GM18508 (cell line): ENCODE measurements around the gene USP9X.
"Not testable (repeated sequence)": the region's sequence is repeated elsewhere in the genome, so short reads cannot be mapped to it uniquely, and the experiment has no call there.

ENCODE experiments used
- ATAC-seq: cut with Tn5 transposase; IDR thresholded peaks from one replicate; pipeline ENCODE4 v1.9.1; 2021; ENCODE audit warnings: moderate number of reproducible peaks; ENCODE audit not compliant: insufficient read depth, unreplicated experiment

USP9X gene

GRCh38 chrX:41118156-41118555 is 32.9 kb downstream of the USP9X start:
- ATAC-seq: no peak

- ATAC-seq: no peak
These were observed 34.6 kb downstream of the USP9X start for GRCh38 chrX:41119803-41120202.

- ATAC-seq: no peak
These were observed 36.5 kb downstream of the USP9X start for GRCh38 chrX:41121766-41122165.

- no peak for ATAC-seq
These were observed 37.5 kb downstream of the USP9X start for GRCh38 chrX:41122664-41123257.

- ATAC-seq: peak; percentile 53
These were observed 42.4 kb downstream of the USP9X start for GRCh38 chrX:41127477-41128192.

- no peak for ATAC-seq
These were observed 43.7 kb downstream of the USP9X start for GRCh38 chrX:41128955-41129354.

GRCh38 chrX:41131766-41132165 is 46.5 kb downstream of the USP9X start:
- ATAC-seq: no peak

GRCh38 chrX:41133551-41133950 is 48.3 kb downstream of the USP9X start:
- no peak for ATAC-seq

- no peak for ATAC-seq
These were observed 52.3 kb downstream of the USP9X start for GRCh38 chrX:41137589-41137988.

- no peak for ATAC-seq
These were observed 57.1 kb downstream of the USP9X start for GRCh38 chrX:41142130-41142910.

- no peak for ATAC-seq
These were observed 59.6 kb downstream of the USP9X start for GRCh38 chrX:41144873-41145272.

GRCh38 chrX:41145920-41146608 is 60.8 kb downstream of the USP9X start:
- no peak for ATAC-seq

- ATAC-seq: no peak
These were observed 63.3 kb downstream of the USP9X start for GRCh38 chrX:41148553-41148952.

- ATAC-seq: no peak
These were observed 64.8 kb downstream of the USP9X start for GRCh38 chrX:41150043-41150442.

GRCh38 chrX:41151726-41152125 is 66.5 kb downstream of the USP9X start:
- ATAC-seq: not testable (repeated sequence)

GRCh38 chrX:41152221-41152620 is 67.0 kb downstream of the USP9X start:
- ATAC-seq: no peak

- no peak for ATAC-seq
These were observed 68.2 kb downstream of the USP9X start for GRCh38 chrX:41153448-41153847.

GRCh38 chrX:41153957-41154356 is 68.7 kb downstream of the USP9X start:
- ATAC-seq: no peak

GRCh38 chrX:41164449-41164848 is 79.2 kb downstream of the USP9X start:
- no peak for ATAC-seq

- ATAC-seq: no peak
These were observed 82.6 kb downstream of the USP9X start for GRCh38 chrX:41167888-41168287.

GRCh38 chrX:41176263-41176662 is 91.0 kb downstream of the USP9X start:
- no peak for ATAC-seq
